Erythroblast (primary cell): ENCODE data around the gene AMELX.

Source experiments
- DNase-seq, 2 experiments: peaks; one replicate each; lab custom pipeline; 2025; lab: John Stamatoyannopoulos, UW
- GATA1 ChIP-seq: IDR thresholded peaks from 2 replicates; pipeline ENCODE4 v1.6.1; 2011; ENCODE audit warnings: low read depth, mild to moderate bottlenecking, control low read depth, low read length, moderate library complexity
- POLR2A ChIP-seq: IDR thresholded peaks from 2 replicates; pipeline ENCODE4 v1.6.1; 2011; ENCODE audit warnings: mild to moderate bottlenecking, low read length

The AMELX gene

DNA sequence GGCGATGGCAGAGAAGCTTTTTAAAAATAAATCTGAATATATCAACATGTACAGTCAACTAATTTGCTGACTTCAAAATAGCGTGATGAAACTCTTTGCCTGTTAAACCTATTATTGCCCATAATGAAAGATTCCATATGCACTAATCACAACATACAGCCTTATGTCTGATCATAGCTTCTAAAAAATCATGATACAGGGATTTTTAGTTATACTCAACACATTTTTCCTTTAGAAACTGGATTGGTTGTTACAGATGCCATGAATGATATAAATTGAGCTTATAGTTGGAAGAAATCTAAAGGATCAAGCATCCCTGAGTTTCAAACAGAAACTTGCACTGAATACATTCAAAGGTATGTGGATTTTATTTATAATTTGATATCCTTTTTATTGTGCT lies at the start of gene AMELX:
TSS of gene AMELX (plus strand) at position 301 of the 400 bp plus-strand sequence. CDS start 1,376 bp downstream, outside the sequence.
- DNase-seq = no peak
- TF ChIP-seq GATA1 = no peak
- TF ChIP-seq POLR2A = no peak

DNA sequence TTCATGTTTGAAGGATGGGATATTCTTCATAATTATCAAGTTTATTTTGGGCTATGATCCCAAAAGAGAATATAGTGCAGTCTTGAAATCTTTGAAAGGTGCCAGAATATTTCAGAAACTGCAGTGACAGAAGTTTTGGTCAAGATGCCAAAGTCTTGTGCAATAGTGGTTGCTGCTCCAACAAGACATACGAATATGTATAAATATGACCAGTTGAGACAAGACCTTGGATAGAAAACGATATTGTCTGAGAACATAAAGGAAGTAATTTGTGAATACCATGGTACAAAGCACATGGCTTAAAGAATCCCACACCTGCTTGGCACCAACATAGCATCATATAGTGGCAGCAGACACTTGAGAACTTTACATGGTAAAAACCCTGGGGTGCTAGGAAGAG lies 48.6 kb upstream of the AMELX start:
- no peak for TF ChIP-seq GATA1
- no peak for TF ChIP-seq POLR2A
- DNase-seq = no peak

DNA sequence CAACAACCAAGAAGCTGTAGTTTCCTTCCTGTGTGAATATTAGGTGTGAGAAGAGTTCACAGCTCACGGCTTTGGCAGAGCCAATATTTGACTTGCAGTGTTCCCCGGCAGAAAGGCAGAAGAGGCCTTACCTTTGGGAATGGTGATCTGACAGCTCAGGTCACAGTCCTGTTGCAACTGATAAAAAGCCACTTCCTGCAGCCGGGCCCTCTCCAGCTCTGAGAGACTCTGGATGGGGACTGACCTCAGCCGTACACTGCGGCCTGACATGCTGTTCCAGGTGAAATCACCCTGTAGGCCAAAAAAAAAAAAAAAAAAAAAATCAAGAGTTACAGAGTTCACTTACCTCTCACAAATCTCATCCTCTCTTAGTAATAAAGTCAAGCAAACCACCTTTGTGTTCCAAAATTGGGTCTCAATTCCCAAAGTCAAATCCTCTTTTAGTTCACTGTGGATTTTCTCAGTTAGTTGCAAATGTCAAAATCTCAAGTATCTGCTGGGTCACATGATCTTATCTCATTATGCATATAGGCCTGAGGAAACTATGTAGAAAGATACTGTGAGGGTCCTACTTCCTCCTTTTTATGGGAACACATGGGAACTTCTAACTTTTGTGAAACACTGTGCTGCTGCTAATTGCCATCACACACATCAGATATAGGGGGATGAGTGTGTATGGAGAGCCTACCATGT lies 38.6 kb upstream of the AMELX start:
- DNase-seq = no peak
- TF ChIP-seq GATA1 (no peak), POLR2A (no peak)

DNA sequence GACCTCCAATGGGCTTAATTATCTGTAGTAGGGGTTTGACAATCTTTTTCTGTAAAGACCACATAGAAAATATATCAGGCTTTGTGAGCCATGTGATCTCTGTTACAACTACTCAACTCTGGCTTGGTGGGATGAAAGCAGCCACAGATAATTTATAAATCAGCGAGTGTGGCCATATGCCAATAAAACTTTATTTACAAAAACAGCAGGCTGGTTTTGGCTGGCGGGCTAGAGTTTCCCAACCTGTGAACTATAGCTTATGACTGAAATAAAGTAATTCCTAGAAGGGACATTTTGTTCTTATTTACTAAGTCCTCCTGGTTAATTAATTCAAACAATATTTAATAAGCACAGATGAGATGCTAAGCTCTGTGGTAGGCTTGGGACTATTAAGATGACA lies 35.9 kb upstream of the AMELX start:
- no peak for DNase-seq
- TF ChIP-seq POLR2A (no peak), GATA1 (no peak)

DNA sequence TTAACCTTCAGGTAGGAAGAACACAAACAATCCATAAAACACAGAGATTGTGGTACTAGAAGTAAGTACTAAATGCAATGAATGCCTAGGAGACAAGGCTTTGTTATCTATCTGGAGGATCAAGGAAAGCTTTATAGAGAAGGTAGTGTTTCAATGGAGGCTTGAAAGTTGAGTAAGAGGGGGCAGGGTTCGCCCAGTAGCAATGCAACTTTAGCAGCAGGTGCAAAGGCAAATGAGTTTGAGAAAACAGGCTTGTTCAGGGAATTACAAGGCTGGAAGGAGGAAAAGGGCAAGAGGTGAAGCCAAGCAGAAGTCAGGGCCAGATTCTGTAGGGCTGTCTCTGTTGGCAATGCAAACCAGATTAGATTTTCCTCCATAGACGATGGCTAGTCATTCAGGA lies 35.5 kb upstream of the AMELX start:
- DNase-seq = no peak
- TF ChIP-seq GATA1 = no peak
- TF ChIP-seq POLR2A = no peak

DNA sequence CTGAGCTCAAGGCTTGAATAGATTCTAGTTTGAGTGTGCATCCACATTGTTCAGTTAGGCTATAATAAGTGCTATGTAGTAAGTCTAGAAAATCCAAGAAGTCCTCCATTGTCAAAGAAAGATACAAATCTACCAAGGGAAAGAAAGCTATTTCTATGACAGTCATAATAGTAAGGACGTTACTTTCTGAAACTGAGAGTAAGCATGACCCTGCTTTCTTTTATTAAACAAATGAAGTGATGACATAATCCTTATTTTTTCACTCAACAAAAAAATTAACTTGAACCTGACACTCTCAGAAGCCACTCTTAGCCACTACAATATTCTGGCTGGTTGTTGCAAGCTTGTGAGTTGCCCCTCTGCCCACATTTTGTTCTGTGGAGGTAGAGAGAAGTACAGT lies 33.8 kb upstream of the AMELX start:
- DNase-seq = no peak
- no peak for TF ChIP-seq POLR2A
- TF ChIP-seq GATA1 = no peak

DNA sequence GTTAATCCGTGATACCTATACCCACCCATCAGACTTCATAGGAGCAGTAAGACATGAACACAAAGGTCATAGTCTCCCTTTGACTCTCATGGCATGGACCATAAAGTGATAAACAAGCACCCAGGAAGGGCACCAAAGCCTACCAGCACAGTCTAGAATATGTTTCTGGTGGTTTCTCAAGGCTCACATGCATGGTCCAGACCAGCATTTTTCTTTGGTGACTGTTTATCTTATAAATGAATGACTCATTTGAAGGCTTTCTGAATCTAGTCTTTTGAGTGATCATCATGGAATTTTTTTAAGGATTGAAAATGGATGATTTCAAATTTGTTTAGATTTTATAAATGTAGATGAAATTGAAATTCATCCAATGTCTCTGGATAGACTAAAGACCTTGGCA lies 32.0 kb upstream of the AMELX start:
- no peak for TF ChIP-seq GATA1
- no peak for TF ChIP-seq POLR2A
- DNase-seq = no peak

DNA sequence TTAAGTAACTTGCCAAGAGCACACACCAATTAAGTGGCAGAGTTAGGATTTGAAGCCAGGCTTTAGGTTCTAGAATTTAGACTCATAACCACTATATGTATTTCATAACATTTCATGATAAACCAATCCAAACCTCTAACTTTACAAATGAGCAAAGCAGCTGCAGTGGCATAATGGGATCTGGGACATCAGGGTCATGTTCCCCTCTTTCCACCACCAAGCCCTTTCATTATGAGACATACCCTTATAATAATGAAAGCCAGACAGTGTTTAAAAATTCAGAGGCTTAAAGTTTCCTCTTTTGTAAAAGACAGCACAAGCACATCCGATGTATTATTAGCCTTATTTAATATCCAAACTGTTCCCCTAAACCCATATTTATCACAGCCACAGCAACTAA lies 28.3 kb upstream of the AMELX start:
- DNase-seq = no peak
- TF ChIP-seq POLR2A (no peak), GATA1 (no peak)

DNA sequence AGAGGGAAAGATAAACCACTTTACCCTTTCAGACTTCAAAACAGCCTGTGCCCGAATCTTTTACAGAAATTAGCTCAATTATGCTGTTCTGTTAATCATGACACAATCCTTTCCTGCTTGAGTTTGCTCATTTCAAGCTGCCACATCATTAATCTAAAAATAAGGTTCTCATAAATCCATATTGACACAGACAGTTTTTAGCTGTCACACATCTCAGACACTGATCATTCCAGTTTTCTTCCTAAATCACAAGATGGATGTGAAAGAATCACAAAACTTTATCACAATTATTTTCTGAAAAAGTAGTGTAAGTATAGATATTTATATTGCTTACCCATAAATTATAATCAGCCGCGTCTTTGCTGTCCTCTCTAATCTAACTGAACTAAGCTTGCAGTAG lies 27.9 kb upstream of the AMELX start:
- TF ChIP-seq POLR2A (no peak), GATA1 (no peak)
- no peak for DNase-seq

DNA sequence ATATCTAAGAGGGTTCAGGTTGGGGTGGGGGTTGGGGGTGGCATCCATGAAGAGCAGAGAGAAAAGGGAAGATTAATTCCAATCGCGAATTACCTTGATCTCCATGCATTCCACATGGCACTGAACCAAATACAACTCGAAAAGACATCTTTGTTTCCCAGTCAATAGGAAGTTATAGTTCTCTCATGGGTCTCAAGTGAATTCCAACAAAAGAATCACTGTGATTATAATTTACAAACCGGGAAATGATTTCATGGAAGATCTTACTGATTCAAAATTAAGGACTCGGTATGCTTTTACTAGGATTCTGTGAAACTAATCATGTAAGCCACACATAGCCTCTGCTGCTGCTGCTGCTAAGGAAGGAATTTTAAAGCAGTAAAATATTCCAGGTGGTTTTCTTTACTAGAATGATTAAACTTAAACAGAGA lies 26.6 kb upstream of the AMELX start:
- TF ChIP-seq POLR2A = no peak
- no peak for DNase-seq

DNA sequence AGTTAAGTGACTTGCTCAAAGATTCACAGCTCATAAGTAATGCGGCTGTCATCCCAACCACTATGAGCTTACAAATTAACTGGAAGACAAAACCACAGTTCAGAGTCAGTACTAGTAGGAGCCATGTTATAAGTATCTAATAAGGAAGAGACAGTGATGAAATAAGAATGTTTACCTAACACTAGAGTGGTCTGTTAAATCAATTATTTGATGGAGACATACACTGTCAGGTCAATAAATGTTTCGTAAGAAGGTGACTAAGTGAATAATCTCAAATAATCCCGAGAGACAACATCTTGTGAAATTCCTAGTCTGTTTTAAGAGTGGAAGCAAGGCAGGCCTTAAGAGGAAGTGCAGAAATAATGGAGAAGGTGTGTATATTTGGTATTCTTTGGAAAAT lies 25.8 kb upstream of the AMELX start:
- TF ChIP-seq GATA1 (no peak), POLR2A (no peak)
- DNase-seq = no peak

DNA sequence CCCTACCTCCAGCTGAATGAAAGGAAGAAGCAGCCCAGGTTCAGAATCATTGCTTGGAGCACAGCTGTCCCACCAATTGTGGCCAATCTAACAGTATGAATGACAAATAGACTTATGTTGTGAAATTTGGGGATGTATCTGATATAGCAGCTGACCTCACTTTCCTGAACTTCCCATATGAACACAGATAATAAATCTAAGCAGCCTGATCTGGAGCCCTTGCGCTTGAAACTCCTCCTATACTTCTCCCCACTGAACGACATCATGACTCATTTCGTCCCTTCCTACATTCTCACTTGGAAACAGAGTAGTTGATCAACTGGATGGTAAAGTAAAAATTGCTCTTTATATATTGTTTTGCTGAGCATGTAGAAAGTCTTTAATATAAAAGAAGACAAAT lies 24.2 kb upstream of the AMELX start:
- DNase-seq = no peak
- no peak for TF ChIP-seq POLR2A
- no peak for TF ChIP-seq GATA1

DNA sequence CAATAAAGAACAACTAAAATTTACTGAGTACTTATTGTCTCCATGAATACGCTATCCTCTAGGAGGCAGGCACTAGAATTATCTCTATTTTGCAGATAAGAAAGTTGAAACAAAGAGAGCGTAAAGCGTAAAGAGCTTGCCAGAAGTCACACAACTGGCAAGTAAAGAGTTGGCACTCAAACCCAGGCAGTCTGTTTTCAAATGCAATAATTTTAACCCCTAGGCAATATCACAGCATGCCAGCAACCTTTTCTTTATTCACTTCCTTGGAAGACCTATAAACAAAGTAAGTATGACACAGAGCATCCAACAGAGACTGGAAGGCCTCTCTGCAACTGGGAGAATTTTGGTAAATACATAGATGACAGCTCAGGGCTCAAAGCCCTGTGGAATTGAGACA lies 23.2 kb upstream of the AMELX start:
- DNase-seq = no peak
- TF ChIP-seq GATA1 (no peak), POLR2A (no peak)

DNA sequence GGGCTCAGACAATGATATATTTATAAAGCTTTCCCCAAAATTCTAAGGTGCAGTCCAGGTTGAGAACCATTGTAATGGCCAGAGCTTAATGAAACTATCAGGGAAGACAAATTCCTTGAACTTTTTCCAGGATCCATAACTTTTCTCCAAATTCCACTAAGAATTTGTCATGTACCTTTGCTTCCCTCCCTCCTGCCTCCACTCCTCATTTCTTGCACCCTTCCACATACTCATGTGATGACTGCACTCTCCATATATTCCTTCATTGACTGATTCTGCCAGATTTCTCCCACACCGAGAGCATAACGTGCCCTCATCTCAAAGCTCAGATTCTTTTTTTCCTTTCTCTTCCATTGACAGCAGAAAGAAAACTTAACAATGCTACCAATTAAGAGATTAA lies 20.9 kb upstream of the AMELX start:
- TF ChIP-seq GATA1 (no peak), POLR2A (no peak)
- no peak for DNase-seq

DNA sequence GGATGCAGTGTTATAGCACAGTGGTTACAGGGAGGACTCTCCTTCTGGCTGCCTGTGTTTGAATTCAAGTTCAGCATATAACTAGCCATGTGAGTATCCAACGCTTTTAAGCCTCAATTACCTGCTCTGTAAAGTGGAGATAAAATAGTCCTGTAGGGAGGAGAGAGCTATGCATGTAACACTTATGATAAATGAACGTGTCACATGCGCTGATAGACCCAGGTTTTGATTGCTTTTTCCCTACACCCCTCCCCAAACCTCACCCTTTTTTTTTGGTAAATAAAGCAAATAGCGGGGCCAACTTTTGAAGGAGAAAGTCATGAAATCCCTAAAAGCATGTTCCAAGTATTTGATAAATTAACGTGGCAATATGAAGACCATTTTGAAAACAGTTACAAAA lies 20.4 kb upstream of the AMELX start:
- DNase-seq = no peak
- TF ChIP-seq POLR2A = no peak
- no peak for TF ChIP-seq GATA1

DNA sequence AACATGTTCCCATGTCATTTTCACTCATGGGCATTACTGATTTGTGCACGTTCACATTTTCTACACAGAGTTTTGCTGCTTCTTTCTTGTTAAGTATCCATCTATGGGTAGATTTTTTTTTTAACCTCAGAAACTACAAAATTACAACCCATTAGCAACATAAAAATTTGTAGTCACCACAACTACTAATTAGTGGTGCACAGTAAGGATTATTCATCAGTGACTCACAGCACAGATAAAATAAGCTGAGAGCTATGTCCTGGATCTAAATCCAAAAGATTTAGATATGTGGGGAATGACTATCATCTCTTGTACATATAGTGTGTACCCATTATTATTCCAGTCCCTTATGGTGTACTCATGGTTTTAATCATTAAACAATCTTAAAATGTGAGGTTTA lies 19.7 kb upstream of the AMELX start:
- TF ChIP-seq GATA1 = no peak
- no peak for DNase-seq
